Measurements from ENCODE around the gene CAPRIN2.
A peak's percentile ranks its signal among the peaks of the same experiment; 100 is the strongest.

CAPRIN2 gene

DNA sequence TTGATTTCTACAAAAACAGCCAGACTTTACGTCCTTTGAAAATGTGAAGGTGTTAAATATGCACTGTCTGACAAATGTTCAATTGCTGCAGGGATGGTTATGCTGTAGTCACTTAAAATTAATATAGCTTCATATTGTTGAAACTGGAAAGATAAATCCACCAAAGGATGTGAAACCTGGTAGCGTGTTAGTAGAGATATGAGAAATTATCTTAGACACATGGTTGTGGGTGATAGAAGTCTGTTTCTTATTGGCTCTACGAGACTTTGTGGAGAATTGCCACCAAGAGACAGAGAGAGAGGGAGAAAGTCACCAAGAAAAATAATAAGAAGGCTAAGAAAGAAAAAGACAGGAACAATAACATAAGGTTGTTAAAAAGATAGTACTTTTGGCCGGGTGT is 2.6 kb upstream of the CAPRIN2 start:
- no peak for DNase-seq

GRCh38 chr12:30756074-30756473 is 1.3 kb upstream of the CAPRIN2 start:
- no peak for DNase-seq

GRCh38 chr12:30755395-30755762 is 628 bp upstream of the CAPRIN2 start:
- DNase-seq = no peak

DNA sequence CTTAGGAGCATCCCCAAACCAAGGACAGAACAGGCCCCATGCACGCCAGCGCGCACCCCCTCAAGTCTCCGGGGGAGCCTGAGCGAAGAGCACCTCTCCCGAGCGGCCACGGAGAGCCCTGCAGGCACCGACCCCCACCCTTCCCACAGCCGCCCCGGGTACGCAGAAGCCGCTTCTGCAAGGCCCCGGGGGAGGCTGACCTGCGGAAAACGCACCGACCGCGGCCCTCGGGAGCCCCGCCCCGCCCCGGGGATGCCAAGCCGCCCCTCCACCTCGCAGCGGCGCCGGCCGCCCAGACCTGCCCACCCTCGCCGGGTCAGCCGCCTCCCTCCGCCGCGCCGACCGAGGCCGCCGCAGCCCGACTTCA is 385 bp downstream of the CAPRIN2 start:
- DNase-seq = no peak

DNA sequence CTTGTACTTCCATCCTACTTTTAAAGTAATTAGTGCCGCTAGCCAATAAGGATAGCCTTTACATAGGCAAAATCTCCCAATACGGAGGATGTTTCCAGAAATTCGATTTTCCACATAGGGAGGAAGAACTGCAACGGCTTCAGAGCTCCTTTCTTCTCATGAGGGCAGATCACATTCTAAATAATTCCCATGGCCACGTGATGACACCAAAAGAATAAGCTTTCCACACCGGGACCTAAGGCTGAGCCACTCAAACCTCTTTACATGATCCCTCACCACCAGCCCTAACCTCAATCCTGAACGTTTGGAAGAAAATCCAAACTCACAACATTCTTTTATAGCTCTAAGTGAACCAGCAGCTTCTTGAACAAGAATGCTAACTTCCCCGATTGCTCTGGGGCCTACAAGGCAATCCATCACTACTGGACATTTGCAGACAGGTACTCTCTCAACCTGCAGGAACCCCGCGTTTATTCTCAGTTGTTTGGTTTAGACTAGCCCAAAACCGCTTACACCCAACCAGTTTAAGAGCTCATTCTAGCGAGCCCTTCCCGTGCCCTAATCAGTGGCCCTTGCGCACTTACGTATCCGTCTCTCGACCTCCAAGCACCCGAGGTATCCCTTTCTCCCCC is 884 bp downstream of the CAPRIN2 start:
- no peak for DNase-seq

DNA sequence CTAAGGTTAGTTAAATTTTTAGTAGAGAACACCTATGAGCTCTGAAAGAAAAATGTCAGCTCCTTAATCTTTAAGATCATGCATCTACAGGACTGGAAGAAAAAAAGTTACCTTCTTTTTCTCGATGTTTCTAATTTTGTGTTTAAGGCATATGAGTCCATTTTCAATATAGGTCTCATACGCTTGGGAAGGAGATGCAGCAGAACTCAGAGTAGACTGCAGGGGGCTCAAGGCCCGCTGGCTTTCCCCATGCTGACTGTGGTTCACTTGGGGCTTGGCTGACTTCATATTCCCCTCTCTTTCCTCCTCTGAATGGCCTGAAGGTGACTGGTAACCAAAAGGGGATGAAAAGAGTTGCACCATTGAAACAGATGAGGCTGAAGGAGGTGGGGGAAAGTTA is 1.5 kb downstream of the CAPRIN2 start:
- peak; percentile 34 for DNase-seq

DNA sequence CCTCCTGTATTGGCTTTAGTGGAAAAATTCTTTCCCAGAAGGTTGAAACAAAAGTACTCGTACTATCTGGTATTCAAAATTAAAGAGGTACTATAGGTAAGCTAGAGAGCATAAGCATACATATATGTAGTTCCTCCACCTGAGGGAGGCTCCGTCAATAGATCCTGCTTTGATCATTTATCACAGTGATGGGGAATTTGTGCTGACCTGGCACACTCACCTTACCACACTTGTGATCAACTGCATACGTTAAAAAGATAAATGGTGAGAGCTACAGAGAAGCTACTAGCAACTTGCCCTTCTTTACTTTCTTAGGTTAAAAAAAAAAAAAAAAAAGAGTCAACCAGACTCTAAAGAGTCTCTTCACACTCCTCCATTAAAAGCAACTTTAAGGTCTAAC is 2.5 kb downstream of the CAPRIN2 start:
- no peak for DNase-seq

GRCh38 chr12:30748147-30748546 is 6.6 kb downstream of the CAPRIN2 start:
- DNase-seq = no peak

GRCh38 chr12:30746190-30746589 is 8.6 kb downstream of the CAPRIN2 start:
- DNase-seq = no peak

DNA sequence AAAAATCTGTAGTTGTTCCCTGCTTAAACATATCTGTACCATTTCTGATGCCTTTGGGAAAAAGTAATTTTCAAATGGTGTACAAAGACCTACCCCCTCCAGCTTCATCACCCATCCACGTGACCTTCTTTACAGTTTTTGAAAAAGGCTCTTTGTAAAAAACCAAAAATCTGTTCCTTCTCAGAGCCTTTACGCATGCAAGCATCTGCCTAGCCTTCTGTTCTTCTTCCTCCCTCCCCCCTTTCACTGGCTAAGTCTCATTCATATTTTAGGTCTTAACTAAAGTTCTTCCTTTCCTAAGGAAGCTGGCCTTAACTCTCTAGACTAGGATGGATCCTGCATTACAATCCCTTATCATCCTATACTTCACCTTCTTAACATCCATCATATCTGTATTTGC is 10.4 kb downstream of the CAPRIN2 start:
- DNase-seq = no peak

- DNase-seq = no peak
These were observed 14.5 kb downstream of the CAPRIN2 start for GRCh38 chr12:30740274-30740673.

DNA sequence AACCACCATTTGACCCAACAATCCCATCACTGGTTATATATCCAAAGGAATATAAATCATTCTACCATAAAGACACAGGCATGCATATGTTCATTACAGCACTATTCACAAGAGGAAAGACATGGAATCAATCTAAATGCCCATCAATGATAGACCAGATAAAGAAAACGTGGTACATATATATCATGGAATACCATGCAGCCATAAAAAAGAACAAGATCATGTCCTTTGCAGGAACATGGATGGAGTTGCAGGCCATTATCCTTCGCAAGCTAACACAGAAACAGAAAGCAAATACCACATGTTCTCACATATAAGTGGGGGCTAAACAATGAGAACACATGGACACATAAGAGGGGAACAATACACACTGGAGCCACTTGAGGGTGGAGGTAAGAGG is 15.7 kb downstream of the CAPRIN2 start:
- DNase-seq = no peak

GRCh38 chr12:30732954-30733637 is 21.7 kb downstream of the CAPRIN2 start:
- no peak for DNase-seq

GRCh38 chr12:30730011-30730410 is 24.7 kb downstream of the CAPRIN2 start:
- DNase-seq = no peak

DNA sequence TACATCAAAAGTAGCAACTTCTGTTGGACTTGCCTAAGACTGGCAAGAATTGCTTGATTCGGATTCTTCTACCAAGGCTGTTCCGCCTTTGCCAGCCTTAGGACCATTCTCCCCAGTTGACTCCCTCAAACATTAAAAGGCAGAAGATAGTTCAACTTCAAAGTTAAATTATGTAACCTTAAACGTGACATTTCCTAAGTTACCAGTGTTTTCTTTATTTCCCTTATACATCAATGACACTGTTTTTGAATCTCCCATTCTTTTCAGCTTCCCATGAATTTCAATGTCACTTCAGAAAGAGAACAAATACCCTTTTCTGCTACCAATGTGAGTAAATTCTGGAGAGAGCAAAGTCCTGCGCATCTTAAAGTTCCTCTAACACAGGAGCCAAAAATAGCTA is 25.2 kb downstream of the CAPRIN2 start:
- DNase-seq = no peak

DNA sequence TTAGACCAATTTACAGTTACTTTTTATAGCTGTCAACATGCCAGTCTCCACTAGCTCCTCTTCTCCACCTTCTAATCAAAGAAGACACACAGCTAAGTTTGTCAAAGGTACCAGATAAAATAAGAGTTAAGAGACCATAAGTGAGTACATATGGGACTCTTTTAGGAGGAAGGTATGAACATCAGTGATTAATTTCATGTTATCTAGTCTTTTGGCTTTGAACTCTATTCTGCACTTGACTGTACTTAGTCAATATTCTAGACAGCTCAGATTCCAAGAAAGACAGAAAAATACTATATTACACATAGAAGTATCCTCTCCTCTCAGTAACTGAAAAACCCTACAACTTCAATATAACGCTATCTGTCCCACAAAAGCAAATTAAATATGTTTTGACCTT is 28.1 kb downstream of the CAPRIN2 start:
- DNase-seq = no peak

- no peak for DNase-seq
These were observed 29.0 kb downstream of the CAPRIN2 start for GRCh38 chr12:30725739-30726138.

DNA sequence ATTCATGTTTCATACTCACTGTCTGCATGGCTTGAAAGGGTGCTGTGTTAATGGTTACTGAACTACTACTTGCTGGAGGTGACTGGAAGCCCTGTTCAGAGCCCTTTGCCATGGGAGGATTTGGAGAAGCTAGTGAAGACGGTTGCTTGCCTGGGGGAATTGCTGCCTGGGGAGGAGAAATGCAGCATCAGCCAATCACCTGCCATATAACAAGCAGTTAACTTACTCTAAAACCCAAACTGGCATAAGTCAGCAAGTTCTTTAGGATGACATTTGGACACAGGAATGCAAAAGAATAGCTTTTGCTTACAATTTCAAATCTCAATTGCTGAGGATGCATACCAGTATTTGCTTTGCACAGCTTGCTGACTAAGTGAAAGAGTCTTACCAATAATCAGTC is 35.7 kb downstream of the CAPRIN2 start:
- DNase-seq = no peak

- no peak for DNase-seq
These were observed 47.0 kb downstream of the CAPRIN2 start for GRCh38 chr12:30707613-30708342.

- DNase-seq = no peak
These were observed 48.3 kb downstream of the CAPRIN2 start for GRCh38 chr12:30706476-30706875.

- no peak for DNase-seq
These were observed 53.7 kb downstream of the CAPRIN2 start for GRCh38 chr12:30701056-30701455.

GRCh38 chr12:30700216-30700900 is 54.4 kb downstream of the CAPRIN2 start:
- DNase-seq = no peak

- no peak for DNase-seq
These were observed 56.4 kb downstream of the CAPRIN2 start for GRCh38 chr12:30698346-30698745.

GRCh38 chr12:30696943-30697342 is 57.8 kb downstream of the CAPRIN2 start:
- DNase-seq = no peak
